Measurements from ENCODE around the gene POGZ.
A peak's percentile ranks its signal among the peaks of the same experiment; 100 is the strongest.

POGZ gene

GRCh38 chr1:151459331-151460046 lies at the start of gene POGZ:
POGZ (minus strand) TSS chr1:151459494; CDS start chr1:151442204, 17,290 bp downstream.
- peak; percentile 95 for DNase-seq

GRCh38 chr1:151508833-151509232 lies 49.5 kb upstream of the POGZ start:
- DNase-seq: no peak

- no peak for DNase-seq
Observed at GRCh38 chr1:151504759-151505158, 45.5 kb upstream of the POGZ start.

GRCh38 chr1:151504252-151504651 lies 45.0 kb upstream of the POGZ start:
- DNase-seq: no peak

- no peak for DNase-seq
Observed at GRCh38 chr1:151502859-151503780, 43.8 kb upstream of the POGZ start.

- DNase-seq: no peak
Observed at GRCh38 chr1:151502035-151502700, 42.9 kb upstream of the POGZ start.

GRCh38 chr1:151501474-151501873 lies 42.2 kb upstream of the POGZ start:
- DNase-seq: no peak

- no peak for DNase-seq
Observed at GRCh38 chr1:151499930-151500329, 40.6 kb upstream of the POGZ start.

GRCh38 chr1:151499365-151499764 lies 40.1 kb upstream of the POGZ start:
- DNase-seq: no peak

GRCh38 chr1:151495316-151495715 lies 36.0 kb upstream of the POGZ start:
- no peak for DNase-seq

GRCh38 chr1:151494741-151495281 lies 35.5 kb upstream of the POGZ start:
- peak; percentile 23 for DNase-seq

GRCh38 chr1:151493042-151493441 lies 33.7 kb upstream of the POGZ start:
- no peak for DNase-seq

GRCh38 chr1:151492120-151492519 lies 32.8 kb upstream of the POGZ start:
- no peak for DNase-seq

GRCh38 chr1:151491641-151492040 lies 32.3 kb upstream of the POGZ start:
- DNase-seq: no peak

GRCh38 chr1:151486557-151486956 lies 27.3 kb upstream of the POGZ start:
- no peak for DNase-seq

GRCh38 chr1:151485685-151486255 lies 26.5 kb upstream of the POGZ start:
- no peak for DNase-seq

- no peak for DNase-seq
Observed at GRCh38 chr1:151482017-151482416, 22.7 kb upstream of the POGZ start.

GRCh38 chr1:151479462-151479861 lies 20.2 kb upstream of the POGZ start:
- no peak for DNase-seq

GRCh38 chr1:151478923-151479322 lies 19.6 kb upstream of the POGZ start:
- no peak for DNase-seq

GRCh38 chr1:151478140-151478812 lies 19.0 kb upstream of the POGZ start:
- no peak for DNase-seq

GRCh38 chr1:151477066-151477465 lies 17.8 kb upstream of the POGZ start:
- DNase-seq: no peak

- DNase-seq: no peak
Observed at GRCh38 chr1:151476083-151476482, 16.8 kb upstream of the POGZ start.
